H1 (cell line): ENCODE measurements around the gene TCAIM.

Experiments
- BCL11A ChIP-seq, 2 experiments: IDR thresholded peaks; one replicate each; pipeline ENCODE4 v1.6.1; 2011; ENCODE audit warnings: low read depth in 2 of 2, low read length in 2 of 2, mild to moderate bottlenecking in 2 of 2
- CEBPB ChIP-seq: IDR thresholded peaks from 2 replicates; pipeline ENCODE4 v1.6.1; 2012; ENCODE audit warnings: low read depth, low read length
- CHD1 ChIP-seq: IDR thresholded peaks from 2 replicates; pipeline ENCODE4 v1.6.1; 2012; ENCODE audit warnings: low read depth, low read length, improper control_type of control experiment
- EP300 ChIP-seq, 2 experiments: IDR thresholded peaks; 1 replicate in 1 of 2; 2 replicates in 1 of 2; pipeline ENCODE4 v1.6.1; 2011 to 2012; ENCODE audit warnings: low read depth in 2 of 2, low read length in 2 of 2, mild to moderate bottlenecking in 2 of 2, borderline replicate concordance in 1 of 2, inconsistent platforms in 1 of 2, moderate library complexity in 1 of 2
- FOSL1 ChIP-seq: IDR thresholded peaks from 2 replicates; pipeline ENCODE4 v1.6.1; 2011; ENCODE audit warnings: mild to moderate bottlenecking, low read depth, low read length, moderate library complexity; ENCODE audit not compliant: insufficient read depth
- KDM5A ChIP-seq: fragments of 200-600 bp; IDR thresholded peaks from 2 replicates; pipeline ENCODE4 v1.7.1; 2012; ENCODE audit warnings: mild to moderate bottlenecking, low read length, inconsistent platforms, mixed read lengths
- POLR2A ChIP-seq, 2 experiments: IDR thresholded peaks; 1 replicate in 1 of 2; 2 replicates in 1 of 2; pipeline ENCODE4 v1.6.1; 2011; ENCODE audit warnings: low read depth in 2 of 2, low read length in 2 of 2, mild to moderate bottlenecking in 2 of 2; ENCODE audit errors: control extremely low read depth in 1 of 2
- POLR2AphosphoS5 ChIP-seq: IDR thresholded peaks from 2 replicates; pipeline ENCODE4 v1.6.1; 2011; ENCODE audit warnings: low read depth, low read length
- RAD21 ChIP-seq, 2 experiments: IDR thresholded peaks in 1 of 2; conservative IDR thresholded peaks in 1 of 2; 2 replicates each; pipeline ENCODE4 v1.6.1; 2011; ENCODE audit warnings: low read depth in 2 of 2, low read length in 2 of 2, improper control_type of control experiment in 1 of 2, inconsistent platforms in 1 of 2, mild to moderate bottlenecking in 1 of 2, moderate library complexity in 1 of 2
- TF ChIP-seq, protein P1 (sequence below), 3 experiments: IDR thresholded peaks; 1 replicate in 2 of 3; 2 replicates in 1 of 3; pipeline versions ENCODE4 v1.5.1 to v1.6.1; 2011; ENCODE audit warnings: low read length in 3 of 3, mild to moderate bottlenecking in 3 of 3, inconsistent platforms in 2 of 3, low read depth in 1 of 3, moderate library complexity in 1 of 3; ENCODE audit not compliant: insufficient read depth in 1 of 3; ENCODE audit errors: control extremely low read depth in 1 of 3
- TF ChIP-seq, protein P2 (sequence below): IDR thresholded peaks from 2 replicates; pipeline ENCODE4 v1.6.1; 2012; ENCODE audit warnings: inconsistent platforms

DNA sequence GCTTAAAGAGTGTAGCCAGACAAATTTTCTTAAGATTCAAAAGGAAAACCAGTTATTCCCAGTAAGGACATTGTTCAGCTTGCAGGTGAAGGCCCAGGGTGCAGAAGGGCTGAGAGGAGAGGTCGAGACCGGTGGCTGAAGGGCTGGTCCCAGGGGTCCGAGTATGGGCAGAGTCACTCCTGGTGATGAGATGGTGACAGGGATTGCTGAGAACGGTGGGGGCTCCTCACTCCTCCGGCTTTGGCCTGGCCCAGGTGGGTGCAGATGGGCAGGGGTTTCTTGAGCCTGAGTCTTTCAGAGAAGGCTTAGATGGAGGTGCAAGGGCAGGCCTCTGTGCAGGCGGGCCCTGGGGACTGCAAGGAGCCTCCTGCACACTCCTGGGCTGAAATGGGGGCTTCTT is 82.7 kb downstream of the TCAIM start:
- no peak for TF ChIP-seq RAD21 (IDR thresholded peaks at IDR 0.05 in 1 of 2, conservative IDR thresholded peaks at IDR 0.05 in 1 of 2; ENCODE audit: low read depth in 2 of 2, low read length in 2 of 2)
- no peak for TF ChIP-seq POLR2AphosphoS5
- TF ChIP-seq CEBPB: no peak
- TF ChIP-seq POLR2A (IDR thresholded peaks at IDR 0.05; ENCODE audit: control extremely low read depth in 1 of 2, low read depth in 2 of 2, low read length in 2 of 2): no peak
- TF ChIP-seq, protein P1, sequence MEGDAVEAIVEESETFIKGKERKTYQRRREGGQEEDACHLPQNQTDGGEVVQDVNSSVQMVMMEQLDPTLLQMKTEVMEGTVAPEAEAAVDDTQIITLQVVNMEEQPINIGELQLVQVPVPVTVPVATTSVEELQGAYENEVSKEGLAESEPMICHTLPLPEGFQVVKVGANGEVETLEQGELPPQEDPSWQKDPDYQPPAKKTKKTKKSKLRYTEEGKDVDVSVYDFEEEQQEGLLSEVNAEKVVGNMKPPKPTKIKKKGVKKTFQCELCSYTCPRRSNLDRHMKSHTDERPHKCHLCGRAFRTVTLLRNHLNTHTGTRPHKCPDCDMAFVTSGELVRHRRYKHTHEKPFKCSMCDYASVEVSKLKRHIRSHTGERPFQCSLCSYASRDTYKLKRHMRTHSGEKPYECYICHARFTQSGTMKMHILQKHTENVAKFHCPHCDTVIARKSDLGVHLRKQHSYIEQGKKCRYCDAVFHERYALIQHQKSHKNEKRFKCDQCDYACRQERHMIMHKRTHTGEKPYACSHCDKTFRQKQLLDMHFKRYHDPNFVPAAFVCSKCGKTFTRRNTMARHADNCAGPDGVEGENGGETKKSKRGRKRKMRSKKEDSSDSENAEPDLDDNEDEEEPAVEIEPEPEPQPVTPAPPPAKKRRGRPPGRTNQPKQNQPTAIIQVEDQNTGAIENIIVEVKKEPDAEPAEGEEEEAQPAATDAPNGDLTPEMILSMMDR (IDR thresholded peaks at IDR 0.05; ENCODE audit: control extremely low read depth in 1 of 3, insufficient read depth in 1 of 3, low read depth in 1 of 3, low read length in 3 of 3): no peak
- no peak for TF ChIP-seq KDM5A
- TF ChIP-seq, protein P2, sequence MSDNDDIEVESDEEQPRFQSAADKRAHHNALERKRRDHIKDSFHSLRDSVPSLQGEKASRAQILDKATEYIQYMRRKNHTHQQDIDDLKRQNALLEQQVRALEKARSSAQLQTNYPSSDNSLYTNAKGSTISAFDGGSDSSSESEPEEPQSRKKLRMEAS: no peak
- no peak for TF ChIP-seq BCL11A (IDR thresholded peaks at IDR 0.05; ENCODE audit: low read depth in 2 of 2, low read length in 2 of 2)
- TF ChIP-seq FOSL1: no peak
- TF ChIP-seq CHD1: no peak
- no peak for TF ChIP-seq EP300 (IDR thresholded peaks at IDR 0.05; ENCODE audit: borderline replicate concordance in 1 of 2, low read depth in 2 of 2, low read length in 2 of 2)
